Right lobe of liver (tissue), 4 donors: ENCODE results near the gene ITSN1.

Experiments
- POLR2A ChIP-seq: fragments of 450-650 bp; IDR thresholded peaks from one replicate; pipeline ENCODE4 v1.6.1; 2017; ENCODE audit warnings: antibody characterized with exemption, mild to moderate bottlenecking
- TF ChIP-seq, protein P1 (sequence below), 4 donors: fragments of 200-600 bp in 3 of 4; fragments of 450-650 bp in 1 of 4; IDR thresholded peaks; one replicate each; pipeline versions ENCODE4 v1.5.1 to v1.8.0; 2016 to 2022; ENCODE audit warnings: antibody characterized with exemption in 4 of 4, mild to moderate bottlenecking in 2 of 4
- donor health status: DM: no; HTN: no; CAD: no.
- donor health status: DM: no; HTN: no; CAD: no.
- donor health status: DM: no; HTN: yes; CAD: no.

DNA sequence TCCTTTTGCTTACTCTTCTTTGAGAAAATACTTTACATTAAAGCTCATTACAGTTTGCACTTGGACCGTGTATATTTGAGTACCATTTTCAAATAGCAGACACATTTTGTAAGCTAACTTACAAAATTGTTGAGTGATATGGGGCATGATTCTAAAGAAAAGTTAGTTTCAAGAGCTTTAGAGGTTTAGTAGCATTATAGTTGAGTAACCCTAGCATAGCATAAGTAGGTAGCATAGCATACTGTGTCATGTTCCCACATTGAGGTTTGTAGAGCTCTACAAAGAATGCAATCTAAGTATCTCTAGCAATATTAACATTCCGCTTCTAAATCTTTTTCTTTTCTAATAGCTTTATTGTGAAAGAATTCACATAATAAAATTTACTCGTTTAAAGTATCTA is 92.0 kb downstream of the ITSN1 start:
- TF ChIP-seq, protein P1, sequence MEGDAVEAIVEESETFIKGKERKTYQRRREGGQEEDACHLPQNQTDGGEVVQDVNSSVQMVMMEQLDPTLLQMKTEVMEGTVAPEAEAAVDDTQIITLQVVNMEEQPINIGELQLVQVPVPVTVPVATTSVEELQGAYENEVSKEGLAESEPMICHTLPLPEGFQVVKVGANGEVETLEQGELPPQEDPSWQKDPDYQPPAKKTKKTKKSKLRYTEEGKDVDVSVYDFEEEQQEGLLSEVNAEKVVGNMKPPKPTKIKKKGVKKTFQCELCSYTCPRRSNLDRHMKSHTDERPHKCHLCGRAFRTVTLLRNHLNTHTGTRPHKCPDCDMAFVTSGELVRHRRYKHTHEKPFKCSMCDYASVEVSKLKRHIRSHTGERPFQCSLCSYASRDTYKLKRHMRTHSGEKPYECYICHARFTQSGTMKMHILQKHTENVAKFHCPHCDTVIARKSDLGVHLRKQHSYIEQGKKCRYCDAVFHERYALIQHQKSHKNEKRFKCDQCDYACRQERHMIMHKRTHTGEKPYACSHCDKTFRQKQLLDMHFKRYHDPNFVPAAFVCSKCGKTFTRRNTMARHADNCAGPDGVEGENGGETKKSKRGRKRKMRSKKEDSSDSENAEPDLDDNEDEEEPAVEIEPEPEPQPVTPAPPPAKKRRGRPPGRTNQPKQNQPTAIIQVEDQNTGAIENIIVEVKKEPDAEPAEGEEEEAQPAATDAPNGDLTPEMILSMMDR (IDR thresholded peaks at IDR 0.05): no peak
- no peak for TF ChIP-seq POLR2A
